CD4-positive, CD25-positive, alpha-beta regulatory T cell (primary cell): Measurements from ENCODE around the gene ZBTB40. TPM values are rescaled to one million over a fixed set of nuclear protein-coding genes. Genes with fewer than 3 reads are reported as not detected.

ENCODE experiments used
- ATAC-seq, 2 donors: fragments of 150-1000 bp; cut with Tn5 transposase; one replicate each; pipeline ENCODE4 v1.10.0; 2021; ENCODE audit warnings: low read depth in 2 of 2, moderate number of reproducible peaks in 2 of 2, moderate library complexity in 1 of 2
- DNase-seq, 3 donors: peaks; one replicate each; pipeline versions ENCODE4 v3.0.0 to v3.0.0-alpha.2; 2012 to 2022; ENCODE audit warnings: mixed read lengths in 1 of 3
- H3K27ac ChIP-seq: one replicate; pipeline ENCODE4 v1.7.0; 2013; ENCODE audit warnings: mild to moderate bottlenecking, low read length; ENCODE audit not compliant: insufficient read depth, poor library complexity, severe bottlenecking
- H3K27me3 ChIP-seq: one replicate; pipeline ENCODE4 v1.7.0; 2013; ENCODE audit warnings: low read length; ENCODE audit not compliant: control insufficient read depth, insufficient read depth
- H3K36me3 ChIP-seq: one replicate; pipeline ENCODE4 v1.7.0; 2013; ENCODE audit warnings: mild to moderate bottlenecking, low read length, moderate library complexity; ENCODE audit not compliant: control insufficient read depth, insufficient read depth
- H3K4me1 ChIP-seq: 2 replicates; pipeline ENCODE4 v1.7.0; 2013; ENCODE audit warnings: mild to moderate bottlenecking, low read length; ENCODE audit not compliant: insufficient read depth, control insufficient read depth, poor library complexity, severe bottlenecking
- H3K4me3 ChIP-seq: one replicate; pipeline ENCODE4 v1.7.0; 2013; ENCODE audit warnings: low read depth, mild to moderate bottlenecking, low read length, moderate library complexity
- H3K9me3 ChIP-seq, 2 experiments: 1 replicate in 1 of 2; 2 replicates in 1 of 2; pipeline ENCODE4 v1.7.0; 2013; ENCODE audit warnings: low read length in 2 of 2, mild to moderate bottlenecking in 1 of 2, moderate library complexity in 1 of 2; ENCODE audit not compliant: control insufficient read depth in 2 of 2
- H3K27ac Mint-ChIP-seq, 3 donors: one replicate each; pipeline ENCODE4 v1.8.0; 2020 to 2022; ENCODE audit warnings: mild to moderate bottlenecking in 3 of 3, mixed read lengths in 3 of 3, moderate library complexity in 2 of 3
- H3K27me3 Mint-ChIP-seq: one replicate; pipeline ENCODE4 v1.8.0; 2022; ENCODE audit warnings: mild to moderate bottlenecking, mixed read lengths
- H3K36me3 Mint-ChIP-seq: one replicate; pipeline ENCODE4 v1.8.0; 2020; ENCODE audit warnings: mixed read lengths
- H3K4me1 Mint-ChIP-seq, 4 donors: one replicate each; pipeline ENCODE4 v1.8.0; 2020 to 2022; ENCODE audit warnings: mixed read lengths in 4 of 4, mild to moderate bottlenecking in 1 of 4
- H3K4me3 Mint-ChIP-seq, 4 donors: one replicate each; pipeline ENCODE4 v1.8.0; 2020 to 2022; ENCODE audit warnings: mild to moderate bottlenecking in 4 of 4, mixed read lengths in 4 of 4, moderate library complexity in 3 of 4
- H3K9me3 Mint-ChIP-seq, 7 donors: one replicate each; pipeline ENCODE4 v1.8.0; 2020 to 2022; ENCODE audit warnings: mixed read lengths in 7 of 7, mild to moderate bottlenecking in 3 of 7, moderate library complexity in 2 of 7
- polyA plus RNA-seq, 4 donors: library from polyadenylated mRNA; unstranded; fragments of 300-500 nt; fragmentation: Illumina TruSeq; gene quantifications; one replicate each; pipeline ENCODE4 v1.2.3, GENCODE V29; 2021
- total RNA-seq: library from RNA; stranded (reverse); gene quantifications from one replicate; pipeline ENCODE4 v1.2.3, GENCODE V29; 2022

The ZBTB40 gene
- total and polyA plus RNA-seq, 5 donors from 2014 or later = 2.9 to 45.4 (median 3.8) TPM

- DNase-seq (no peak), ATAC-seq (no peak)
- Histone ChIP-seq H3K27me3 (no peaks in the 10 kb centered on the region), H3K27ac (no peak overlapping the region), H3K9me3 (peaks cover 4 to 9% of the 10 kb centered on the region in 2 experiments), H3K4me3 (no peak overlapping the region), H3K36me3 (peaks cover 36% of the 10 kb centered on the region), H3K4me1 (no peaks in the 10 kb centered on the region)
- Mint-ChIP-seq H3K4me1 (peaks cover 6 to 21% (median 16%) of the 10 kb centered on the region in 4 donors), H3K4me3 (no peak overlapping the region), H3K36me3 (peaks cover 37% of the 10 kb centered on the region), H3K9me3 (peaks cover 0 to 9% (median 2%) of the 10 kb centered on the region in 7 donors), H3K27ac (no peak overlapping the region), H3K27me3 (no peaks in the 10 kb centered on the region)
Observed at GRCh38 chr1:22489278-22489677, 37.6 kb downstream of the ZBTB40 start.

- Histone ChIP-seq H3K4me3 (no peak overlapping the region), H3K27me3 (no peaks in the 10 kb centered on the region), H3K9me3 (peaks cover 0 to 4% of the 10 kb centered on the region in 2 experiments), H3K36me3 (peaks cover 36% of the 10 kb centered on the region), H3K27ac (no peak overlapping the region), H3K4me1 (no peaks in the 10 kb centered on the region)
- Mint-ChIP-seq H3K27me3 (no peaks in the 10 kb centered on the region), H3K27ac (no peak overlapping the region), H3K4me1 (peaks cover 5 to 21% (median 10%) of the 10 kb centered on the region in 4 donors), H3K36me3 (peaks cover 32% of the 10 kb centered on the region), H3K4me3 (no peak overlapping the region), H3K9me3 (peaks cover 0 to 4% (median 1%) of the 10 kb centered on the region in 7 donors)
- ATAC-seq (no peak), DNase-seq (no peak)
Observed at GRCh38 chr1:22489823-22490222, 38.2 kb downstream of the ZBTB40 start.

DNA sequence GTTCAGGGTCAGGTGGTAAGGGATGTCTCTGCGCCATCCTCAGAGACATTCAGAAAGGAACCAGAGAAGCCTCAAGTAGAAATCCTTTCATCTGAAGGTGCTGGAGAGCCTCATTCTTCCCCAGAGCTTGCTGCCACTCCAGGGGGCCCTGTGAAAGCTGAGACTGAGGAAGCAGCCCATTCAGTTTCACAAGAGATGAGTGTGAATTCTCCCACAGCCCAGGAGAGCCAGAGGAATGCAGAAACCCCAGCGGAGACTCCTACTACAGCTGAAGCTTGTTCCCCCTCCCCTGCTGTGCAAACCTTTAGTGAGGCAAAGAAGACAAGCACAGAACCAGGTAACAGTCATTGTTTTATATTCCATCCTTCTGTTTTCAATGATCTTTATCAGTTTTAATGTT is 38.7 kb downstream of the ZBTB40 start:
- Histone ChIP-seq H3K4me1 (no peaks in the 10 kb centered on the region), H3K36me3 (peaks cover 36% of the 10 kb centered on the region), H3K4me3 (no peak overlapping the region), H3K27ac (no peak overlapping the region), H3K9me3 (no peaks in the 10 kb centered on the region), H3K27me3 (no peaks in the 10 kb centered on the region)
- Mint-ChIP-seq H3K4me3 (no peak overlapping the region), H3K4me1 (peaks cover 4 to 17% (median 7%) of the 10 kb centered on the region in 4 donors), H3K27ac (no peak overlapping the region), H3K27me3 (no peaks in the 10 kb centered on the region), H3K36me3 (peaks cover 32% of the 10 kb centered on the region), H3K9me3 (peaks cover 0 to 2% (median 0%) of the 10 kb centered on the region in 7 donors)
- no peak for ATAC-seq
- DNase-seq = no peak

GRCh38 chr1:22491995-22492715 is 40.5 kb downstream of the ZBTB40 start:
- peaks cover 41% of the 10 kb centered on the region for H3K36me3 Mint-ChIP-seq
- H3K36me3 ChIP-seq = peaks cover 43% of the 10 kb centered on the region
- H3K4me1 Mint-ChIP-seq = peaks cover 0 to 13% (median 0%) of the 10 kb centered on the region in 4 donors
- DNase-seq (no peak), ATAC-seq (no peak)
- peak overlapping the region in 1 of 3 donors; percentile 37 for H3K27ac Mint-ChIP-seq
- no peaks in the 10 kb centered on the region for H3K9me3 ChIP-seq
- H3K4me3 Mint-ChIP-seq = no peak overlapping the region
- H3K9me3 Mint-ChIP-seq = no peaks in the 10 kb centered on the region
- H3K27ac ChIP-seq = no peak overlapping the region
- H3K4me1 ChIP-seq = no peaks in the 10 kb centered on the region
- H3K27me3 Mint-ChIP-seq = no peaks in the 10 kb centered on the region
- no peaks in the 10 kb centered on the region for H3K27me3 ChIP-seq
- no peak overlapping the region for H3K4me3 ChIP-seq

- no peaks in the 10 kb centered on the region for H3K9me3 Mint-ChIP-seq
- H3K36me3 Mint-ChIP-seq = peaks cover 45% of the 10 kb centered on the region
- peaks cover 43% of the 10 kb centered on the region for H3K36me3 ChIP-seq
- no peak overlapping the region for H3K27ac ChIP-seq
- H3K27me3 ChIP-seq = no peaks in the 10 kb centered on the region
- no peak overlapping the region for H3K4me3 ChIP-seq
- ATAC-seq (no peak), DNase-seq (no peak)
- peaks cover 0 to 13% (median 0%) of the 10 kb centered on the region in 4 donors for H3K4me1 Mint-ChIP-seq
- no peak overlapping the region for H3K27ac Mint-ChIP-seq
- no peaks in the 10 kb centered on the region for H3K4me1 ChIP-seq
- H3K27me3 Mint-ChIP-seq = no peaks in the 10 kb centered on the region
- no peak overlapping the region for H3K4me3 Mint-ChIP-seq
- no peaks in the 10 kb centered on the region for H3K9me3 ChIP-seq
Observed at GRCh38 chr1:22494144-22494543, 42.5 kb downstream of the ZBTB40 start.

DNA sequence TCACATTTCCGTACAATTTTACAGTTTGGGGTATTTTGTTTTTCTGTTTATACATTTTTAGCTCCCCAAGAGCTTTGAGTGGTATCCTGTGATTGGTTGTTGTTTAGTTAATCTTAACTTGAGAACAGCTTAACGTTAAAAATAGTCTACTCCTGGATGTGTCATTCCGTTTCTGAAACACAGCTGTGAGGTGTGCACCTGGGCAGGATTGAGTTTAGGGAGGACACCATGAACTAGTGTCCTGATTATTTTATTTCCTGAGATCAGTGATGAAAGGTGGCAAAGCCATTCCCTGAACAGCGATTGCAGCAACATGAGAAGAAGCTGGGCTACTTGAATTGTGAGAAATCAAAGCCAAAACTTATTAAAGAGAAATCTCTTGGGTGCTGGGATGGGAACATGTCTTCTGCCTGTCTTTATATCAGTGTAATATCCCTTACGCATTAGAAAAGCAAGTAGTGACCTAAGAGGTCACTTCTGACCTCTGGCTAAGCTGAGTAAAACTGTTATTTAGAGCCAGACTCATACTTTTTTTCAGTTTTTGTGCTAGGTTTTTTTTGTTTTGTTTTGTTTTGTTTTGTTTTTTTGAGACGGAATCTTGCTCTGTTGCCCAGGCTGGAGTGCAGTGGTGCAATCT is 43.4 kb downstream of the ZBTB40 start:
- no peak overlapping the region for H3K4me3 ChIP-seq
- H3K36me3 ChIP-seq = peaks cover 43% of the 10 kb centered on the region
- no peak overlapping the region for H3K27ac ChIP-seq
- no peaks in the 10 kb centered on the region for H3K27me3 Mint-ChIP-seq
- no peak overlapping the region for H3K4me3 Mint-ChIP-seq
- H3K27ac Mint-ChIP-seq = no peak overlapping the region
- DNase-seq = no peak
- no peaks in the 10 kb centered on the region for H3K4me1 ChIP-seq
- no peaks in the 10 kb centered on the region for H3K27me3 ChIP-seq
- H3K36me3 Mint-ChIP-seq = peaks cover 48% of the 10 kb centered on the region
- H3K4me1 Mint-ChIP-seq = peaks cover 0 to 15% (median 1%) of the 10 kb centered on the region in 4 donors
- no peaks in the 10 kb centered on the region for H3K9me3 ChIP-seq
- ATAC-seq = no peak
- no peaks in the 10 kb centered on the region for H3K9me3 Mint-ChIP-seq

DNA sequence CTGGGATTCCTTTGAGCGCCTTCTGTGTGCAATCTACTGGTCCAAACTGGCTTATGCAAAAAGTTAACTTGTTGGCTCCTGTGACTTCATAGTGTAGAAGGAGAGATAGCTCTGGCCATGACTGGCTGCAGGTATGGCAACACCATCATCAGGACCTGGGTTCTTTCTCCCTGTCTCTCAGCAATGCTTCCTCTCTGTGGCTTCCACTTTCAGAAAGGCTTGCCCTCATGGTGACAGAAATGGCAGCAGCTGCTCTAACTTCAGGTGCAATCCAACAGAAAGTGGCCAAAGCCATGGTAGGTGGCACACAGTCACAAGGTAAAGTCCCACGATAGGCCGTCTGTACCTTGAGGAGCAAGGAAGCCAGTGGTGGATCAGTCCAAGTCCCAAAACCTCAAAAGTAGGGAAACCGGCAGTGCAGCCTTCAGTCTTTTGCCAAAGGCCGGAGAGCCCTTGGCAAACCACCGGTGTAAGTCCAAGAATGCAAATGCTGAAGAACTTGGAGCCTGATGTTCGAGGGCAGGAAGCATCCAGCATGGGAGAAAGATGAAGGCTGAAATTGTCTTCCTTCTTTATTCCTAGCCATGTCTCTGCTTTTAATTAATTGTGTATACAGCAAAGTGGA is 45.0 kb downstream of the ZBTB40 start:
- no peak for DNase-seq
- Mint-ChIP-seq H3K27ac (no peak overlapping the region), H3K4me1 (peaks cover 0 to 20% (median 5%) of the 10 kb centered on the region in 4 donors), H3K4me3 (no peak overlapping the region), H3K9me3 (no peaks in the 10 kb centered on the region), H3K27me3 (no peaks in the 10 kb centered on the region), H3K36me3 (peaks cover 49% of the 10 kb centered on the region)
- no peaks in the 10 kb centered on the region for H3K4me1 ChIP-seq
- peaks cover 37% of the 10 kb centered on the region for H3K36me3 ChIP-seq
- no peak overlapping the region for H3K27ac ChIP-seq
- no peak for ATAC-seq
- H3K4me3 ChIP-seq = no peak overlapping the region
- H3K9me3 ChIP-seq = no peaks in the 10 kb centered on the region
- H3K27me3 ChIP-seq = no peaks in the 10 kb centered on the region
